Testis (tissue), 2 donors: Measurements from ENCODE around the gene LILRA5.

ENCODE experiments used
- CTCF ChIP-seq, 3 experiments: fragments of 450-650 bp in 2 of 3; fragments of 200-600 bp in 1 of 3; sonication (generic) in 1 of 3; IDR thresholded peaks; one replicate each; pipeline ENCODE4 v1.5.1; 2016 to 2019; ENCODE audit warnings: antibody characterized with exemption in 3 of 3, mild to moderate bottlenecking in 2 of 3, moderate library complexity in 1 of 3
- POLR2A ChIP-seq: fragments of 450-650 bp; IDR thresholded peaks from one replicate; pipeline ENCODE4 v1.6.1; 2017; ENCODE audit warnings: antibody characterized with exemption, mild to moderate bottlenecking, moderate library complexity

- no peak for TF ChIP-seq CTCF (IDR thresholded peaks at IDR 0.05)
- no peak for TF ChIP-seq POLR2A
Measured at GRCh38 chr19:54309811-54310210, 3.2 kb downstream of the LILRA5 start.
